ACC112 (cell line): ENCODE results near the gene SPATA16.

Source experiments
- H2AFZ ChIP-seq: fragments of 200-600 bp; sonication (generic); one replicate; pipeline ENCODE4 v1.6.0; 2017; ENCODE audit warnings: antibody characterized with exemption, low read length; ENCODE audit not compliant: unreplicated experiment
- H3K27ac ChIP-seq: fragments of 200-600 bp; sonication (generic); 2 replicates; pipeline ENCODE4 v1.5.1; 2014; ENCODE audit warnings: low read depth, mild to moderate bottlenecking, antibody characterized with exemption, low read length, moderate library complexity
- H3K27me3 ChIP-seq: fragments of 200-600 bp; sonication (generic); 2 replicates; pipeline ENCODE4 v1.6.1; 2014; ENCODE audit warnings: mild to moderate bottlenecking, antibody characterized with exemption, low read length, moderate library complexity, mixed read lengths; ENCODE audit not compliant: insufficient read depth
- H3K36me3 ChIP-seq: fragments of 200-600 bp; sonication (generic); 2 replicates; pipeline ENCODE4 v1.6.1; 2016; ENCODE audit warnings: mild to moderate bottlenecking, antibody characterized with exemption, low read length, moderate library complexity, mixed read lengths; ENCODE audit not compliant: insufficient read depth
- H3K4me1 ChIP-seq: fragments of 200-600 bp; sonication (generic); one replicate; pipeline ENCODE4 v1.6.1; 2016; ENCODE audit warnings: low read length, mixed read lengths; ENCODE audit not compliant: insufficient read depth, unreplicated experiment, control insufficient read depth
- H3K4me3 ChIP-seq: fragments of 200-600 bp; sonication (generic); 2 replicates; pipeline ENCODE4 v1.5.1; 2014; ENCODE audit warnings: mild to moderate bottlenecking, low read depth, low read length
- H3K79me2 ChIP-seq: fragments of 200-600 bp; sonication (generic); one replicate; pipeline ENCODE4 v1.6.0; 2016; ENCODE audit warnings: low read length; ENCODE audit not compliant: control insufficient read depth, unreplicated experiment, insufficient read depth

Gene SPATA16

GRCh38 chr3:173109143-173109542 lies 31.9 kb downstream of the SPATA16 start:
- Histone ChIP-seq H3K4me3 (no peak overlapping the region), H3K79me2 (no peaks in the 10 kb centered on the region), H3K36me3 (no peaks in the 10 kb centered on the region), H3K27ac (no peak overlapping the region), H3K4me1 (no peaks in the 10 kb centered on the region), H2AFZ (no peak overlapping the region), H3K27me3 (peaks cover 64% of the 10 kb centered on the region)

GRCh38 chr3:173103469-173103868 lies 37.6 kb downstream of the SPATA16 start:
- Histone ChIP-seq H2AFZ (no peak overlapping the region), H3K36me3 (no peaks in the 10 kb centered on the region), H3K4me1 (no peaks in the 10 kb centered on the region), H3K79me2 (no peaks in the 10 kb centered on the region), H3K4me3 (no peak overlapping the region), H3K27ac (no peak overlapping the region), H3K27me3 (peaks cover 33% of the 10 kb centered on the region)

DNA sequence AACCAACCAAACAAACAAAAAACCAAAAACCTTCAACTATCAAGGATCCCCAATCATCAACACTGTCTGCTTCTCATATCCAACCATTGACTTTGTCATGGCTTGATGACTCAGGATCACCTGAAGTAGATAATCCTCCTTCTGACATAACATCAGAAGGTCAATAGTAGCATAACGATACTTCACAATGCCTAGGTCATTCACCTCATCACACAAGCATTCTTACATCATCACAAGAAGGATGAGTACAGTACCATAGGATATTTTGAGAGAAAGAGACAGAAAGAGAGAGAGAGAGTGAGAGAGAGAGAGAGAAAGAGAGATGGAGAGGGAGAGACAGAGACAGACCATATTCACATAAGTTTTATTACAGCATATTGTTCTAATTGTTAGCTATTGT lies 42.1 kb downstream of the SPATA16 start:
- Histone ChIP-seq H3K79me2 (no peaks in the 10 kb centered on the region), H2AFZ (no peak overlapping the region), H3K4me3 (no peak overlapping the region), H3K4me1 (peaks cover 3% of the 10 kb centered on the region), H3K36me3 (no peaks in the 10 kb centered on the region), H3K27ac (no peak overlapping the region), H3K27me3 (peaks cover 16% of the 10 kb centered on the region)

DNA sequence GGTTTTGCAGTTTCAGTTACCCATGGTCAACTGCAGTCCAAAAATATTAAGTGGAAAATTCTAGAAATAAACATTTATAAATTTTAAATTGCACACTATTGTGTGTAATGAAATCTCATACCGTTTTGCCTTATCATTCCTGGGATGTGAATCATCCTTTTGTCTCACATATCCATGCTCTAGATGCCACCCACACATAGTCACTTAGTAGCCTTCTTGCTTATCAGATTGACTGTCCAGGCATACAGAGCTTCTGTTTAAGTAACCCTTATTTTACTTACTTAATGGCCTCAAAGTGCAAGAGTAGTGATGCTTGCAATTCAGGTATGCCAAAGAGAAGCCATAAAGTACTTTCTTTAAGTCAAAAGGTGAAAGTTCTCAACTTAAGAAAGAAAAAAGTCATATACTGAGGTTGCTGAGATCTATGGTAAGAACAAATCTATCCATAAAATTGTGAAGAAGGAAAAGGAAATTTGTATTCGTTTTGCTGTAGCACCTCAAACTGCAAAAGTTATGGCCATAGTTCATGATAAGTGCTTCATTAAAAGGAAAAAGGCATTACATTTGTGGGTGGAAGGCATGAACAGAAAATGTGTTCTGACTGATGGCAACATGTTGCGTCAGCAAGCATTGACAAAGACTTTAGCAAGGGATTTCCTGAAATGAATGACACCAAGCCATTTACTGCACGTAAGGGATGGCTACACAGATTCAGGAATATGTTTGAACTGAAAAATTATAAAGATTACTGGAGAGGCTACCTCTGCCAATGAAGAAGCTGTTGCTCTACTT lies 43.8 kb downstream of the SPATA16 start:
- H3K4me1 ChIP-seq = peaks cover 3% of the 10 kb centered on the region
- no peak overlapping the region for H3K27ac ChIP-seq
- no peaks in the 10 kb centered on the region for H3K36me3 ChIP-seq
- H2AFZ ChIP-seq = no peak overlapping the region
- H3K27me3 ChIP-seq = peaks cover 26% of the 10 kb centered on the region
- H3K79me2 ChIP-seq = no peaks in the 10 kb centered on the region
- H3K4me3 ChIP-seq = no peak overlapping the region

DNA sequence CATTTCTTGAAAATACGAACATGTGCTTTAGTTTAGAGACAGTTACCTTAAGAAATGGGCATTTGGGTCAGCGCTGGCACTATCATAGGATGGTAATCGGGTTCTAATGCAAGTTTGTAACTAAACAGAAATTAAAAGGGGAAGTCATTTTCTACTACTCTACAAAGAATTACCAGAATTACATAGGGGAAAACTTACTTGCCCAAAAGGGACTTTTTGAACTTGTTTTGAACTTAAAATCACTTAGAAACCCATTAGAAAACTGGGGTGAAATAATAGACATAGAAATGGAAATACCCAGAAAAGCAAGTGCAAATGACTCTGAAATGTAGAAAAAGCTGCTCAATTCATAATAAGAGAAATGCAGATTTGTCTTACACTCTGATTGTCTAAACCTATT lies 44.9 kb downstream of the SPATA16 start:
- Histone ChIP-seq H3K27me3 (peaks cover 26% of the 10 kb centered on the region), H3K4me1 (peaks cover 3% of the 10 kb centered on the region), H3K27ac (no peak overlapping the region)

GRCh38 chr3:173092038-173092437 lies 49.0 kb downstream of the SPATA16 start:
- Histone ChIP-seq H3K36me3 (no peaks in the 10 kb centered on the region), H3K4me1 (no peaks in the 10 kb centered on the region), H3K27ac (no peak overlapping the region), H3K27me3 (peaks cover 35% of the 10 kb centered on the region; the same call in 1 of the 2 replicates), H2AFZ (no peak overlapping the region), H3K79me2 (no peaks in the 10 kb centered on the region), H3K4me3 (no peak overlapping the region)

More for the DNA sequence above, 44.9 kb downstream of the SPATA16 start:
- H2AFZ ChIP-seq = no peak overlapping the region
- H3K36me3 ChIP-seq = no peaks in the 10 kb centered on the region
- H3K4me3 ChIP-seq = no peak overlapping the region
- H3K79me2 ChIP-seq = no peaks in the 10 kb centered on the region

GRCh38 chr3:173090492-173090891 lies 50.5 kb downstream of the SPATA16 start:
- Histone ChIP-seq H3K4me3 (no peak overlapping the region), H3K36me3 (no peaks in the 10 kb centered on the region), H2AFZ (no peak overlapping the region), H3K27ac (no peak overlapping the region), H3K27me3 (peaks cover 38% of the 10 kb centered on the region; the same call in 1 of the 2 replicates), H3K4me1 (no peaks in the 10 kb centered on the region), H3K79me2 (no peaks in the 10 kb centered on the region)

DNA sequence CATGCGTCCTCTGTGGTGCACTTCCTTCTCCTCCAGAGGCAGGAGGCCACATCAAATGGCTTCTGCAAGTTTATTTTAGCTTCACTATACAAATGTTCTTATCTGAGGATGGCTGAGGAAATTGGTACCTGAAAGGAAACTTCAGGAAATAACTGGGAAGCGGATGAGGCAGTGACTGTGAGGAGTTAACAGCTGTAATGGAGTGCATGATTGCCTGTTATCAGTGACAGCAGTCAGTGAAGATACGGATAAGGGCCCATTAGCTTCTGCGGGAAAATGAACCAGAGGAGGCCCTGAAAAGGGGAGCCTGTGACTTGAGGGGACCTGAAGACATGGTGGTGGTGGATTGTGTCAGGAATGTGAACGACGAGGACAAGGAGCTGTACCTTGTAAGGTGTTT lies 51.8 kb downstream of the SPATA16 start:
- peaks cover 30% of the 10 kb centered on the region; the same call in 1 of the 2 replicates for H3K27me3 ChIP-seq
- no peaks in the 10 kb centered on the region for H3K4me1 ChIP-seq
- H3K79me2 ChIP-seq = no peaks in the 10 kb centered on the region
- H3K4me3 ChIP-seq = no peak overlapping the region
- H3K27ac ChIP-seq = no peak overlapping the region
- no peak overlapping the region for H2AFZ ChIP-seq
- no peaks in the 10 kb centered on the region for H3K36me3 ChIP-seq

GRCh38 chr3:173078525-173078924 lies 62.5 kb downstream of the SPATA16 start:
- no peak overlapping the region for H2AFZ ChIP-seq
- H3K4me1 ChIP-seq = no peaks in the 10 kb centered on the region
- no peaks in the 10 kb centered on the region for H3K36me3 ChIP-seq
- H3K4me3 ChIP-seq = no peak overlapping the region
- H3K27me3 ChIP-seq = peaks cover 53% of the 10 kb centered on the region
- no peak overlapping the region for H3K27ac ChIP-seq
- no peaks in the 10 kb centered on the region for H3K79me2 ChIP-seq

DNA sequence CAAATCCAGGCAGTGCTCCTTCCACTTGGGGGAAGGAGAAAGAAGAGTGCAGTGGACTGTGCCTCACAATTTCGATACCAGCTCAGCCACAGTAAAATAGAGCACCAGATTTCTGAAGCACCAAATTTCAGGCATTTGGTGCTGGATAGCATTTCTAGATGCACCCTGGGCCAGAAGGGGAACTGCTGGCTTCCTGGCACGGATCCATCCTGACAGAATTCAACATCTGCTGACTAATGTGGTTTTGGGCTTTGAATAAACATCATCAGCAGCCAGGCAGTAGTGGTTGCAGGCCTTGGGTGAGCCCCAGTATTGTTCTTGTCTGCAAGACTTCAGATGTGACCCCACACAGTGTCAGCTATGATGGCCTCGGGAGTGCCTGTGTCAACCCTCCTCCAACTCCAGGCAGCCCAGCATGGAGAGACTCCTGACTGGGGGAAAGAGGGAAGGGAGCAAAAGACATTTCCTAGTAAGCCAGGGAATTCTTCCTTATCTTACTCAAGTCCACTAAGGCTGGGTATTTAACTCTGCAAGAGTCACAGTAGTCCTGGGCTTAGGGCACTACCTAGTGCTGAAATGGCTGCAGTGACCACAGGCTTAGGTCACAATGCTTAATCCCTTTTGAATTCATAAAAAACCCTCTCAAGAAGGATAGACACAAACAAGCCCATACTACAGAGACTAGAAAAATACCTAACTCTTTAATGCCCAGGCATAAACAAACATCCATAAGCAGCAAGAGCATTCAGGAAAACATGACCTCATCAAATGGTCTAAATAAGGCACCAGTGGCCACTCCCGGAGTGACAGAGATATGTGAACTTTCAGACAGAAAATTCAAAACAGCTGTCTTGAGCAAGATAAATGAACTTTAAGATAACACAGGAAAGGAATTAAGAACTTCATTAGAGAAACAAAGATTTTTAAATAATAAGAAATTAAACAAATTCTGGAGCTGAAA lies 74.7 kb downstream of the SPATA16 start:
- Histone ChIP-seq H2AFZ (no peak overlapping the region), H3K27me3 (peaks cover 9% of the 10 kb centered on the region; the same call in 1 of the 2 replicates), H3K4me3 (no peak overlapping the region), H3K36me3 (no peaks in the 10 kb centered on the region), H3K27ac (no peak overlapping the region), H3K79me2 (no peaks in the 10 kb centered on the region), H3K4me1 (peaks cover 9% of the 10 kb centered on the region)
